ENCODE data around the gene BIRC6.

DNA sequence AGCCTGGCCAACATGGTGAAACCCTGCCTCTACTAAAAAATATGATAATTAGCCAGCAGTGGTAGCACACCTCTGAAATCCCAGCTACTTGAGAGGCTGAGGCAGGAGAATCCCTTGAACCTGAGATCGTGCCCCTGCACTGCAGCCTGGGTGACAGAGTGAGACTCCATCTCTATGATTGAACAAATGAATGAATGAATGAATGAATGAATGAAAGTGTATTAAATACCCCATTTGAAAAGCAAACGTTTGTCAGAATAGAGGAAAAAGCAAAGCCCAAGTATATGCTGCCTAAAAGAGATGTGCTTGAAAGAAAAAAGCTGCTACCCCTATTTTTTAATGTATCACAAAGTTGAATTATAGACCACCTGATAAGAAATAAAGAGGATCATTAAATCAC is 181.9 kb downstream of the BIRC6 start:
- TF ChIP-seq, protein P1, sequence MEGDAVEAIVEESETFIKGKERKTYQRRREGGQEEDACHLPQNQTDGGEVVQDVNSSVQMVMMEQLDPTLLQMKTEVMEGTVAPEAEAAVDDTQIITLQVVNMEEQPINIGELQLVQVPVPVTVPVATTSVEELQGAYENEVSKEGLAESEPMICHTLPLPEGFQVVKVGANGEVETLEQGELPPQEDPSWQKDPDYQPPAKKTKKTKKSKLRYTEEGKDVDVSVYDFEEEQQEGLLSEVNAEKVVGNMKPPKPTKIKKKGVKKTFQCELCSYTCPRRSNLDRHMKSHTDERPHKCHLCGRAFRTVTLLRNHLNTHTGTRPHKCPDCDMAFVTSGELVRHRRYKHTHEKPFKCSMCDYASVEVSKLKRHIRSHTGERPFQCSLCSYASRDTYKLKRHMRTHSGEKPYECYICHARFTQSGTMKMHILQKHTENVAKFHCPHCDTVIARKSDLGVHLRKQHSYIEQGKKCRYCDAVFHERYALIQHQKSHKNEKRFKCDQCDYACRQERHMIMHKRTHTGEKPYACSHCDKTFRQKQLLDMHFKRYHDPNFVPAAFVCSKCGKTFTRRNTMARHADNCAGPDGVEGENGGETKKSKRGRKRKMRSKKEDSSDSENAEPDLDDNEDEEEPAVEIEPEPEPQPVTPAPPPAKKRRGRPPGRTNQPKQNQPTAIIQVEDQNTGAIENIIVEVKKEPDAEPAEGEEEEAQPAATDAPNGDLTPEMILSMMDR (IDR thresholded peaks at IDR 0.05; ENCODE audit: low read depth, low read length, poor library complexity, severe bottlenecking) = no peak
- no peak for TF ChIP-seq EZH2phosphoT487 (IDR thresholded peaks at IDR 0.05; ENCODE audit: borderline replicate concordance, low read length)
